Parathyroid adenoma (tissue), 2 donors: ENCODE data around the gene ZNF557.

ENCODE experiments used
- H2AFZ ChIP-seq: fragments of 300-600 bp; sonication (generic); one replicate; pipeline ENCODE4 v1.7.0; 2017; ENCODE audit warnings: antibody characterized with exemption, mild to moderate bottlenecking
- H3K27ac ChIP-seq: fragments of 300-600 bp; sonication (generic); one replicate; pipeline ENCODE4 v1.7.0; 2017
- H3K27me3 ChIP-seq: fragments of 300-600 bp; sonication (generic); one replicate; pipeline ENCODE4 v1.7.0; 2017; ENCODE audit warnings: low read length; ENCODE audit not compliant: control insufficient read depth, insufficient read depth
- H3K36me3 ChIP-seq: fragments of 300-600 bp; sonication (generic); one replicate; pipeline ENCODE4 v1.7.0; 2017; ENCODE audit warnings: low read length; ENCODE audit not compliant: control insufficient read depth, insufficient read depth
- H3K4me1 ChIP-seq: fragments of 300-600 bp; sonication (generic); one replicate; pipeline ENCODE4 v1.7.0; 2017; ENCODE audit warnings: control low read depth
- H3K4me2 ChIP-seq: fragments of 300-600 bp; sonication (generic); one replicate; pipeline ENCODE4 v1.7.0; 2017; ENCODE audit warnings: low read length
- H3K4me3 ChIP-seq: fragments of 300-600 bp; sonication (generic); one replicate; pipeline ENCODE4 v1.7.0; 2017; ENCODE audit warnings: low read depth, low read length
- H3K79me2 ChIP-seq: fragments of 300-600 bp; sonication (generic); one replicate; pipeline ENCODE4 v1.7.0; 2017; ENCODE audit warnings: control low read depth
- H3K9ac ChIP-seq: fragments of 300-600 bp; sonication (generic); one replicate; pipeline ENCODE4 v1.7.0; 2017; ENCODE audit warnings: mild to moderate bottlenecking
- H3K9me3 ChIP-seq: fragments of 300-600 bp; sonication (generic); one replicate; pipeline ENCODE4 v1.7.0; 2017; ENCODE audit warnings: low read length; ENCODE audit not compliant: control insufficient read depth
- CTCF ChIP-seq: fragments of 300-600 bp; sonication (generic); IDR thresholded peaks from one replicate; pipeline ENCODE4 v1.7.0; 2017; ENCODE audit warnings: antibody characterized with exemption, mild to moderate bottlenecking
- donor health status: primary hyperparathyroidism.

Gene ZNF557

GRCh38 chr19:7067716-7068115 is 1.8 kb upstream of the ZNF557 start:
- H3K9me3 ChIP-seq = no peaks in the 10 kb centered on the region
- H3K4me2 ChIP-seq = no peak overlapping the region
- no peaks in the 10 kb centered on the region for H3K36me3 ChIP-seq
- no peak for TF ChIP-seq CTCF
- no peak overlapping the region for H3K4me3 ChIP-seq
- no peaks in the 10 kb centered on the region for H3K27me3 ChIP-seq
- H3K4me1 ChIP-seq = no peaks in the 10 kb centered on the region
- H2AFZ ChIP-seq = no peak overlapping the region
- H3K27ac ChIP-seq = no peak overlapping the region
- peaks cover 3% of the 10 kb centered on the region for H3K79me2 ChIP-seq
- H3K9ac ChIP-seq = no peak overlapping the region

- no peak for TF ChIP-seq CTCF
- peaks cover 3% of the 10 kb centered on the region for H3K79me2 ChIP-seq
- no peaks in the 10 kb centered on the region for H3K27me3 ChIP-seq
- H2AFZ ChIP-seq = peak overlapping the region; percentile 94
- H3K9me3 ChIP-seq = no peaks in the 10 kb centered on the region
- H3K4me3 ChIP-seq = peak overlapping the region; percentile 96
- H3K9ac ChIP-seq = no peak overlapping the region
- peak overlapping the region; percentile 91 for H3K27ac ChIP-seq
- no peaks in the 10 kb centered on the region for H3K36me3 ChIP-seq
- H3K4me2 ChIP-seq = peak overlapping the region; percentile 50
- no peaks in the 10 kb centered on the region for H3K4me1 ChIP-seq
These were observed 904 bp upstream of the ZNF557 start for GRCh38 chr19:7068599-7068998.

- H3K27me3 ChIP-seq = no peaks in the 10 kb centered on the region
- no peaks in the 10 kb centered on the region for H3K9me3 ChIP-seq
- peak overlapping the region; percentile 93 for H3K4me2 ChIP-seq
- H3K79me2 ChIP-seq = peaks cover 3% of the 10 kb centered on the region
- TF ChIP-seq CTCF = no peak
- peak overlapping the region; percentile 94 for H2AFZ ChIP-seq
- H3K9ac ChIP-seq = peak overlapping the region; percentile 73
- H3K27ac ChIP-seq = peak overlapping the region; percentile 91
- no peaks in the 10 kb centered on the region for H3K4me1 ChIP-seq
- H3K4me3 ChIP-seq = peak overlapping the region; percentile 96
- H3K36me3 ChIP-seq = no peaks in the 10 kb centered on the region
These were observed 362 bp downstream of the ZNF557 start for GRCh38 chr19:7069904-7070226.

- Histone ChIP-seq H3K36me3 (peaks cover 4% of the 10 kb centered on the region), H3K27me3 (no peaks in the 10 kb centered on the region)
These were observed 3.0 kb downstream of the ZNF557 start for GRCh38 chr19:7072541-7072940.

More at GRCh38 chr19:7072541-7072940, 3.0 kb downstream of the ZNF557 start:
- H3K4me2 ChIP-seq = no peak overlapping the region
- TF ChIP-seq CTCF = no peak
- H2AFZ ChIP-seq = no peak overlapping the region
- peaks cover 3% of the 10 kb centered on the region for H3K79me2 ChIP-seq
- H3K9me3 ChIP-seq = no peaks in the 10 kb centered on the region
- no peak overlapping the region for H3K9ac ChIP-seq
- H3K4me1 ChIP-seq = no peaks in the 10 kb centered on the region
- no peak overlapping the region for H3K4me3 ChIP-seq
- H3K27ac ChIP-seq = no peak overlapping the region
